Lung microvascular endothelial cell (primary cell): Measurements from ENCODE around the gene NKX6-1. TPM values are rescaled to one million over a fixed set of nuclear protein-coding genes. Genes with fewer than 3 reads are reported as not detected.

Experiments used
- DNase-seq, 2 donors: peaks; one replicate each; pipeline versions ENCODE4 v3.0.0 to v3.0.0-alpha.2; 2010; ENCODE audit warnings: low read depth in 2 of 2
- total RNA-seq: library from RNA; depleted of rRNA; stranded (reverse); fragments of >200 nt; gene quantifications from 2 replicates; pipeline ENCODE4 v1.2.1, GENCODE V29; 2014

The NKX6-1 gene
- total RNA-seq, 1 donor from 2014 or later, result not detected

GRCh38 chr4:84479663-84480062 is 19.4 kb downstream of the NKX6-1 start:
- no peak for DNase-seq

DNA sequence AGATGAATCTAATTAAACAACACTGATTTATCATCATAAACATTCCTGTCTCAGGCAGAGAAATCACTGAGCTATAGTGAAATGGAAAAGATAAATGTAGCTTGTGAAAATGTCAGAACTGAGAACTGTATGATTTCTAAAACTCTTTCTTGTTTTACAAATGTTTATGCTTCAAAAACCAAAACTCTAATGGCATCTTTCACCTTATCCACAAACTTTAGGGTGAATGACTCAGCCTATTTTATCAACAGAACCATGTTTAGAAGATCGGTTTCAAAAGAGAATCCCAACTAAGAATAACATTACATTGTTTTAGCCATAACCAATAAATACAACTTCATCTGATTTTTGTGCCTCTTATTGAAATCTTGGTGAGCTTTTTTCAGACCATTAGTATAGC is 21.4 kb downstream of the NKX6-1 start:
- no peak for DNase-seq

GRCh38 chr4:84474107-84474506 is 25.0 kb downstream of the NKX6-1 start:
- no peak for DNase-seq

DNA sequence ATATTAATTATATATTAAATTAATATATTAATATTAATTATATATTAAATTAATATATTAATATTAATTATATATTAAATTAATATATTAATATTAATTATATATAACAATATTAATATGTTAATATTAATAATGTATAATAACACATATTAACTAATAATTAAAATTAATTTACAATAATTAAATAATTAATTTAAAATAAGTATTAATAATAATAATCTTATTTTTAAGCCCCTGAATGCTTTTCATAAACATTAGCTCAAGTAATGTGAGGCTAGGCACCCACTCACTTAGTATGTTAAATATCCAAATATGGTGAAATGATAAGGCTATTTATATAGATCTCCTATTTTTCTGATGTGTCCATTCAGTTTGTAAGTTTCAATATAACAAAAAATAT is 26.9 kb downstream of the NKX6-1 start:
- no peak for DNase-seq

DNA sequence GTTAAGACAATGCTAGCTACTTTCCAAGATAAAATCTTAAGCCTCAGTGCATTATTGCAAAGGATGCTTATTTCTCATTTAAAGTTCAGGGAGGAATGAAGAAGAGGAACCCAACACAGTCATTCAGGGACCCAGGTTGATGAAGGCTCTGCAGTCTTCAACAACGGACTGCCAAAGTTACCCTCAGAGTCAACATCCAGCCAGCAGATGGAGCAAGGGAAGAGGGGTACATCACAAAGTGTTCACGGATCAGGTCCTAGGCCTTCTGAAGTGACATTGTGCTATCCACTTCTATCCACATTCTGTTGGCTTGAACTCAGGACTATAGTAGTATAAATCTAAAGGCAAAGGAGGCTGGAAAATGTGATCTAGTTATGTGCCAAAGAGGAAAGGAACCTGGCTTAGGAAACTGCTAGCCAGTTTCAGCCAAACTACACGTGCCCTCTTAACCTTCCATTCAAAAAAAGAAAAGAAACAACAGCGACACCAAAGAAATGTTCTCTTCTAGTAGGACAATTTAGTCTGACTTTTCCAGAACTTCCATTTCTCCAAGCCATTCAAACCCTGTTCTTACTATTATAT is 28.8 kb downstream of the NKX6-1 start:
- peak in 1 of 2 donors; percentile 85 for DNase-seq

DNA sequence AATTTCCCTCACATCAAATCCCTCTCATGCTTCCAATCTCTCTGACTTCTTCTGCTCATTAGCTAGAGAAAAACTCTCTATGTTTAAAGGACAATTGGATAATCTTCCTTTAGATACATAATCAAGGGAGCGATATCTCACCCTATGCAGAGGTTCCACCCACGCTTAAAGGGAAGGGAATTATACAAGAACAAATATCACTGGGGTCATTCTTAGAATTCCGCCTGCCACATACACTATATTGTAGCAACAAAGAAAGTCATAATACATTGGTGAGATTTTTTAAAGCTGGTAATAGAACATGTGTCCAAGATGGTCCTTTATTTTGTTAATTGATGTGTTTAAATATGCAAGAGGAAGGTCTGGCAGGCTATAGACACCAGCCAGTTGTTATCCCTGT is 31.5 kb downstream of the NKX6-1 start:
- DNase-seq, result no peak

DNA sequence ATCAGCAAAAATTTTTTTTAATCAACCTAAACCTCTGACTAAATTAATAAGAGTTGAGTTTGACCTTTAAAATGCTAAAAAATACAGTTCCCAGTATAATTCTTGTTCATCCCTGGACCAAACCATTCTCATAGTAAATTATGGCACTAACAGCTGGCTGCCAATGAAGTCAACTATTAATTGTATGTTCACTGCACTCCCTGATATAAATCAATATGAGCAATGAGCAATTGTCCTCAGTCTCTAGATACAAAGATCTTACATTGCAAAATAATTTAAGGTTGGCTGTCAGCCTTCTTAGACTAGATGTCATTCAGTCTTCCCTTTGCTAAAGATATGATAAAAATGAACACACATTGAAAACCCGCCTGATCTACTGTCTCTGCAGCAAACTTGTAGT is 39.3 kb downstream of the NKX6-1 start:
- DNase-seq, result no peak

- no peak for DNase-seq
Measured at GRCh38 chr4:84456157-84456556, 42.9 kb downstream of the NKX6-1 start.

- peak in 1 of 2 donors; percentile 5 for DNase-seq
Measured at GRCh38 chr4:84455697-84456096, 43.4 kb downstream of the NKX6-1 start.

- DNase-seq, result peak; percentile 2 to 7
Measured at GRCh38 chr4:84451546-84451945, 47.5 kb downstream of the NKX6-1 start.

DNA sequence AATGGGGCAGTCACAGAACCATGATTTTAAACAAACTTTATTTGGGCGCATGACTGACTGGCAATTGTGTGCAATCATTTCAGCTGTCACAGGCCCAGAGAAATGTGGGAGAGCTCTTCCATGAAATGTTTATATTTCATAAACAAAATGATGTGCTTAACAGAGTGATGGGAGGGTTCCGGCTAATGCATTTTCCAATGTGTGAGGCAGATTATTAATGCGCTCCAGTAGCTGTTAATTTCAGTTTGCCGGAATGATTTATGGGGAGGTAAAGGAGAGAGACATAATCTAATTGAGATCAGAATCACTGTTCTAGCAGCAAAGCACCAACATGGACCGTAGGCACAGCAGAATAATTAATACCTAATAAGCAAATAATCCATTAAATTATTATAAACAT is 55.6 kb downstream of the NKX6-1 start:
- DNase-seq, result no peak

DNA sequence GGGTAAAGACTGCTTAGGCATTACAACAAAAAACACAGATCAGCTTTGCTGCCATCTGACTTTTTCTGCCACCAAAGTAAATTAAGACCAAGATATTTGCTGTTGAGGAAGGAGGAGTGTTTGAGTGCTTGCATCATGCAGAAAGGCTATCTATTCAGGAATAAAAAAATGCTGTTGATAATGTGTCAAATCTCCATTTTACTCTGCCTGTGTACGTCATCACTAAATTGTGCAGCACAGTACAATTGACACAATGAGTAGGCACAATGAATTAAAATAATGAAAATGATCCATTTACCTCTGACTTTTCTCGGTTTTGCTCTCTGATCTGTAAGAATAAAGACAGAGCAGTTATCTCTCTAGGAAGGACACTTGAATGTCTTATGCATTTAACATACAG is 56.3 kb downstream of the NKX6-1 start:
- DNase-seq, result no peak

Other genes starting within 250 kb of the NKX6-1 start
- gene CDS1, start 83.8 kb upstream of the NKX6-1 start, total RNA-seq, result under 0.01 TPM in 1 of 2 replicates, not detected in the other